Globus pallidus (tissue), 1 donor: ENCODE measurements around the gene ACBD3.

Experiments used
- DNase-seq: peaks from one replicate; pipeline ENCODE4 v3.0.0-alpha.2; 2015; ENCODE audit warnings: low spot score

The ACBD3 gene

GRCh38 chr1:226201029-226201593 is 14.6 kb upstream of the ACBD3 start:
- DNase-seq, result no peak

- no peak for DNase-seq
These were observed 13.4 kb upstream of the ACBD3 start for GRCh38 chr1:226199971-226200370.

GRCh38 chr1:226195144-226195543 is 8.6 kb upstream of the ACBD3 start:
- DNase-seq, result no peak

- DNase-seq, result no peak
These were observed 839 bp upstream of the ACBD3 start for GRCh38 chr1:226187380-226187779.

GRCh38 chr1:226187019-226187322 is 430 bp upstream of the ACBD3 start:
- no peak for DNase-seq

- DNase-seq, result no peak
These were observed 1.2 kb downstream of the ACBD3 start for GRCh38 chr1:226185141-226186036.

GRCh38 chr1:226181996-226182714 is 4.4 kb downstream of the ACBD3 start:
- peak; percentile 35 for DNase-seq

GRCh38 chr1:226176870-226177269 is 9.7 kb downstream of the ACBD3 start:
- DNase-seq, result no peak

GRCh38 chr1:226172589-226172988 is 14.0 kb downstream of the ACBD3 start:
- no peak for DNase-seq

GRCh38 chr1:226166341-226166740 is 20.2 kb downstream of the ACBD3 start:
- DNase-seq, result no peak

- DNase-seq, result no peak
These were observed 22.4 kb downstream of the ACBD3 start for GRCh38 chr1:226164154-226164553.

- no peak for DNase-seq
These were observed 23.6 kb downstream of the ACBD3 start for GRCh38 chr1:226162898-226163297.

GRCh38 chr1:226158983-226159382 is 27.6 kb downstream of the ACBD3 start:
- DNase-seq, result no peak

- DNase-seq, result no peak
These were observed 28.1 kb downstream of the ACBD3 start for GRCh38 chr1:226158457-226158856.

GRCh38 chr1:226157761-226158316 is 28.7 kb downstream of the ACBD3 start:
- no peak for DNase-seq

GRCh38 chr1:226154593-226154992 is 31.9 kb downstream of the ACBD3 start:
- DNase-seq, result no peak

GRCh38 chr1:226149806-226150205 is 36.7 kb downstream of the ACBD3 start:
- DNase-seq, result no peak

GRCh38 chr1:226148121-226148648 is 38.4 kb downstream of the ACBD3 start:
- no peak for DNase-seq

GRCh38 chr1:226144045-226144444 is 42.5 kb downstream of the ACBD3 start:
- no peak for DNase-seq

- DNase-seq, result no peak
These were observed 50.8 kb downstream of the ACBD3 start for GRCh38 chr1:226135709-226136108.

GRCh38 chr1:226135059-226135651 is 51.4 kb downstream of the ACBD3 start:
- no peak for DNase-seq
